Measurements from ENCODE around the gene PCED1A.

Gene PCED1A

DNA sequence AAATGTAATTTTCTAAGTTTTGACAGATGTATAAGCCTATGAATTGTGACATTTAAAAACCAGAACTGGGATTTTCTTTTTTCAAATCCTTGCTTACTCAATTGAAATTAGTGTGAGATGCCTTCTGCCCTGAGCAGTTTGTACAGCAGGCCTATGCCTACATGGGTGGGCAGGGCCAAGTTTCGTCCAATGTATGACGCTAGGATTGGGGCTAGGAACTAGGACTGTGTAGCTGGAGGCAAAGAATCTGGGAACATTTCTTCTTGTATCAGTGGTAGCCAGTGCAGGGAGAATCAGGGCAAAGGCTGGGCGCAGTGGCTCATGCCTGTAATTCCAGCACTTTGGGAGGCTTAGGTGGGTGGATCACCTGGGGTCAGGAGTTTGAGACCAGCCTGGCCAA lies 28.9 kb upstream of the PCED1A start:
- DNase-seq = no peak
- Histone ChIP-seq H3K9me3 (no peaks in the 10 kb centered on the region), H3K36me3 (no peaks in the 10 kb centered on the region), H3K4me3 (ENCODE audit: low read depth, low read length) (no peak overlapping the region), H3K4me1 (no peaks in the 10 kb centered on the region), H3K27me3 (no peaks in the 10 kb centered on the region)
- TF ChIP-seq, protein P1, sequence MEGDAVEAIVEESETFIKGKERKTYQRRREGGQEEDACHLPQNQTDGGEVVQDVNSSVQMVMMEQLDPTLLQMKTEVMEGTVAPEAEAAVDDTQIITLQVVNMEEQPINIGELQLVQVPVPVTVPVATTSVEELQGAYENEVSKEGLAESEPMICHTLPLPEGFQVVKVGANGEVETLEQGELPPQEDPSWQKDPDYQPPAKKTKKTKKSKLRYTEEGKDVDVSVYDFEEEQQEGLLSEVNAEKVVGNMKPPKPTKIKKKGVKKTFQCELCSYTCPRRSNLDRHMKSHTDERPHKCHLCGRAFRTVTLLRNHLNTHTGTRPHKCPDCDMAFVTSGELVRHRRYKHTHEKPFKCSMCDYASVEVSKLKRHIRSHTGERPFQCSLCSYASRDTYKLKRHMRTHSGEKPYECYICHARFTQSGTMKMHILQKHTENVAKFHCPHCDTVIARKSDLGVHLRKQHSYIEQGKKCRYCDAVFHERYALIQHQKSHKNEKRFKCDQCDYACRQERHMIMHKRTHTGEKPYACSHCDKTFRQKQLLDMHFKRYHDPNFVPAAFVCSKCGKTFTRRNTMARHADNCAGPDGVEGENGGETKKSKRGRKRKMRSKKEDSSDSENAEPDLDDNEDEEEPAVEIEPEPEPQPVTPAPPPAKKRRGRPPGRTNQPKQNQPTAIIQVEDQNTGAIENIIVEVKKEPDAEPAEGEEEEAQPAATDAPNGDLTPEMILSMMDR (IDR thresholded peaks at IDR 0.05; ENCODE audit: low read depth, low read length) = no peak

DNA sequence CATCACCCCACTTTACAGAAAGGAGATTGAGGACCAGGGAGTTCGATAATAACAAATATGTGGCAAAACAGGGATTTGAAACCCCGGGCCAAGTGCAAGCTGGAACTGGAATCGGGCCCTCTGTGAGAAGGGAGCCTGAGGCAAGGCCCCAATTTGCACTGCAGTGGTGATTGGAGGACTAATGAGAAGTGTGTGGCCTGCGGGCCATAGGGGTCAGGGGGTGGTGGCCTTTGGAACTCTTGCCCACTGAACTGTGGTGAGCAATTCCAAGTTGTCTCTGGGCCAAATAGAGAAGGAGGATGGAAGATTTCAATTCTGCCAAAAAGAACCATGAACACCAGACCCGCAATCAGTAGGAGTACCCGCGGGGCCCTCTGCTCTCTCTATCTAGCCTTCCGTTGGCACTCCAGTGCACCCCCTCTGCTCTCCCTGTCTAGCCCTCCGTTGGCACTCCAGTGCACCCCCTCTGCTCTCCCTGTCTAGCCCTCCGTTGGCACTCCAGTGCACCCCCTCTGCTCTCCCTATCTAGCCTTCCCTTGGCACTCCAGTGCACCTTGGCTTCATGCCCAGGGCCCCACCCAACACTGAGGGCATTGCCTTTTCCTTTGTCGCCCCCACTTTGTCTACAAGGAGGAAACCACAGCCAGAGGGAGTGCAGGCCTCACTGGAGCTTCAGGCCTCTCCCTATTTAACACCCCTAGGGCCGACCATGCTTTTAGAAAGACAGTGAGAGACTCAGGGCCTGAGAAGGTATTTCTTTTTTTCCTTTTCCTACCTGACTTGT lies 26.8 kb upstream of the PCED1A start:
- Histone ChIP-seq H3K36me3 (no peaks in the 10 kb centered on the region), H3K4me1 (no peaks in the 10 kb centered on the region), H3K27me3 (no peaks in the 10 kb centered on the region), H3K9me3 (no peaks in the 10 kb centered on the region), H3K4me3 (ENCODE audit: low read depth, low read length) (no peak overlapping the region)
- no peak for DNase-seq
- TF ChIP-seq, protein P1 (IDR thresholded peaks at IDR 0.05; ENCODE audit: low read depth, low read length) = no peak

DNA sequence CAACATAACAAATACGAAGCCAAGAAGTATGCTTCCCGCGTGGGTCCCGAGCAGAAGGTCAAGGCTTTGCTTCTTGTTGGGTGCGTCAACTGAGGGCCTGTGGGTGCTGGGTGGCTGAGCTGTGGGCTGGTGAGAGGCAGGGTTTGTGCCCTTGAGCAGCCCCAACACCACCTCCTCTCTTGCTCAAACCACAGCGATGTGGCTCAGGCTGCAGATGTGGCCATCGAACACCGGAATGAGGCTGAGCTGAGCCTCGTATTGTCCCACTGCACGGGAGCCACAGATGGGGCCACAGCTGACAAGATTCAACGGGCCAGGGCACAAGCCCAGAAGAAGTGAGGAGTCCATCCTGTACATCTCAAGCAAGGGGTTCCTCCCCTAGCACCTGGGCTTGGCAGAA lies 25.8 kb upstream of the PCED1A start:
- no peak for DNase-seq
- Histone ChIP-seq H3K36me3 (no peaks in the 10 kb centered on the region), H3K4me1 (no peaks in the 10 kb centered on the region), H3K9me3 (no peaks in the 10 kb centered on the region), H3K27me3 (no peaks in the 10 kb centered on the region), H3K4me3 (ENCODE audit: low read depth, low read length) (no peak overlapping the region)
- TF ChIP-seq, protein P1 (IDR thresholded peaks at IDR 0.05; ENCODE audit: low read depth, low read length) = no peak

DNA sequence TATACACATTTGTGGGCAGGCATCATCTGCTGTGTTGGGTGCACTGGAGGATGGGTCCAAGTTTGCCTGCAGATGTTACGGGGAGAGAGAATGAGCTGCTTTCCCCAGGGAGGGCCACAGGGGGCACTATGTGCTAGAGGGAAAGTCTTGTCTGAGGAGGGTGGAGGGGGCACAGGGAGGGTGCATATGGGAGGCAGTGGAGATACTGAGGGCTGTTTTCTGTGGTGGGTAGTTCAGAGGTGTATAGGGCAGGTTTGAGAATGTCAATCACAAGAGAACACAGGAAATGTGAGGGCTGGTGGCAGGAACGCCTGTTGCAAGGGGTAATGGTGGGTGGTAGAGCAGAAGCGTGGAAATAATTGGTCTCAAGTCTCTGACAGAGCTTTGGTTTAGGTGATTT lies 25.2 kb upstream of the PCED1A start:
- H3K4me3 ChIP-seq (ENCODE audit: low read depth, low read length) = no peak overlapping the region
- TF ChIP-seq, protein P1 (IDR thresholded peaks at IDR 0.05; ENCODE audit: low read depth, low read length) = no peak
- no peaks in the 10 kb centered on the region for H3K4me1 ChIP-seq
- no peaks in the 10 kb centered on the region for H3K36me3 ChIP-seq
- no peak for DNase-seq
- no peaks in the 10 kb centered on the region for H3K27me3 ChIP-seq
- no peaks in the 10 kb centered on the region for H3K9me3 ChIP-seq

DNA sequence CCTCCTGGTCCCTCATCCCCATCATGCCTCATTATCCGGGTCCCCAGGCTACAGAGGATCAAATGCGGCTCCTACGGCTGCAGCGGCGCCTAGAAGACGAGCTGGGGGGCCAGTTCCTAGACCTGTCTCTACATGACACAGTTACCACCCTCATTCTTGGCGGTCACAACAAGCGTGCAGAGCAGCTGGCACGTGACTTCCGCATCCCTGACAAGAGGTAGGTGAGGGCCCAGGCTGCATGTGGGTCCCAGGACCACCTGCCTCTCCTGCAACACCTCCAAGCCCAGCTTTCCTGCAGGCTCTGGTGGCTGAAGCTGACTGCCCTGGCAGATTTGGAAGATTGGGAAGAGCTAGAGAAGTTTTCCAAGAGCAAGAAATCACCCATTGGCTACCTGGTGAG lies 24.6 kb upstream of the PCED1A start:
- Histone ChIP-seq H3K4me3 (ENCODE audit: low read depth, low read length) (no peak overlapping the region), H3K4me1 (no peaks in the 10 kb centered on the region), H3K27me3 (no peaks in the 10 kb centered on the region), H3K36me3 (no peaks in the 10 kb centered on the region), H3K9me3 (no peaks in the 10 kb centered on the region)
- TF ChIP-seq, protein P1 (IDR thresholded peaks at IDR 0.05; ENCODE audit: low read depth, low read length) = no peak
- no peak for DNase-seq

DNA sequence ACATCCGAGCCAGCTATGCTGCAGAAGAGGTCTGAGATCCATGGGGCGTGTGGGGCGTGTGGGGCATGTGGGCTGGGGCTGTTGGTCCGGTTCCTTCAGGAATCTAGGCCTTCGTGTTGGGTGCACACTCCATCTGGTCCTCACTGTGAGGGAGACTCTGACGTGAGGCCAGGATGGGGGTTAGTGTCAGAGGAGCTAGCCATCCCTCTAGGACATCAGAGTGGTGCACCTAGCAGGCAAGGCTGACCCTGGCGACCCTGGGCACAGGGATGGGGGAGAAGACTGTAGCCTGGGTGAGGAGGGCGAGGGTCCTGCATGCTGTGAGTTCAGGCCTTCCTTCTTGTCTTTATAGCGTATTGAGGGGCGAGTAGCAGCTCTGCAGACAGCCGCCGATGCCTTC lies 24.2 kb upstream of the PCED1A start:
- no peaks in the 10 kb centered on the region for H3K9me3 ChIP-seq
- DNase-seq = no peak
- H3K4me3 ChIP-seq (ENCODE audit: low read depth, low read length) = no peak overlapping the region
- no peaks in the 10 kb centered on the region for H3K36me3 ChIP-seq
- no peaks in the 10 kb centered on the region for H3K4me1 ChIP-seq
- H3K27me3 ChIP-seq = no peaks in the 10 kb centered on the region
- TF ChIP-seq, protein P1 (IDR thresholded peaks at IDR 0.05; ENCODE audit: low read depth, low read length) = no peak
